ENCODE results near the gene LRRN4CL.
"Not testable (repeated sequence)": the region's sequence is repeated elsewhere in the genome, so short reads cannot be mapped to it uniquely, and the experiment has no call there.

LRRN4CL gene

DNA sequence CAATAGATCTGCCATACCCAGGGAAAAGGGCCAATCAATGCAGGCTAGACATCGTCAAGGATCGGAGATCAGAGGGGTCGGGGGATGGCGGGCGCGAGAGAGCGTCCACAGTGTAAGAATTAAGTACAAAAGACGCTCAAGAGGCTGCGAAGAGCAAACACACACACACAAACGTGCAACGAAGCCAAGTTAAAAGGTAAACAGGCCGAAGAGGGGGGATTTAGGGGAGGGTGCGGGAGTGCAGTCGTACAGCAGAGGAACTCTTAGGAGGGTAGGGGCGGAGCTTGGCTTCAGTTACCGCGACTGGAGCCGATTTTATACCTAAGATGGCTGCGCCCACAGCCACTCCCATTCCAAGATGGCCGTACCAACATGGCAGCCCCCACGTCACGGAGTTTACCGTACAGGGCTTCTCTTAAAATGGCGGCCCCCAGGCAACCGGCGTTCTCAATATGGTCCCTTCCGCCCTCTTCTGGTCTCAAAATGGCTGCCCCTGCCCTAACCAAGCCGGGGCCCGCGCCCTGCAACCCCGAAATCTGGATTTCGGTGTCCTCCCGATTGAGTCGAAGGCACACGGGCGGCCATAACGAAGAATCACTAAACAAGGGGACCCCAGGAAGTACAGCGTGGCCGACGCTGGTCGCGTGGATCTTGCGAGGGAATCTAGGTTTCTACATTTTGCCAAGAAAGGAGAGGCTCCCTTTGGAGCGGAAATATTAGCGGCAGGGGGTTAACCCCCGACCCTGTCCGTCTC is 20.1 kb upstream of the LRRN4CL start:
- peak; percentile 91 for DNase-seq (ENCODE audit: low read depth)

DNA sequence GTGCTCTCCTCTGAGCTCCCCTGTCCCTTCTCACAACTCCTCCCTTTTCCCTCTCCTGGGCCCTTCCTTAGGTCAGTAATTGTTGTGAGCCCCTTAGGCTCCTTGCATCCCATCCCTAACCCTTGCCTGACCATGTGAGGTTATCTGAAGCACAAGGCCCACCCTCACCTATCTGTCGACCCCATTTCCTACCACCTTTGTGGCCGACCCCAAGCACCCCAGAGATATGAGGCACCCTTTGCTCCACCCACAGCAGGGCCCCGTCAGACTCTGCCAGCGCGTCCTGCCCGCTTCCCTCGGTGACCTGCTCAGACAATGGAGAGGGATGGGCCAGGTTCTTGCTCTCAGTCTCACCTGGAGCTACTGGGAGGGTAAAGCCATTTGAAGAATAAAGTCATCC is 19.5 kb upstream of the LRRN4CL start:
- DNase-seq (ENCODE audit: low read depth) = peak; percentile 39

DNA sequence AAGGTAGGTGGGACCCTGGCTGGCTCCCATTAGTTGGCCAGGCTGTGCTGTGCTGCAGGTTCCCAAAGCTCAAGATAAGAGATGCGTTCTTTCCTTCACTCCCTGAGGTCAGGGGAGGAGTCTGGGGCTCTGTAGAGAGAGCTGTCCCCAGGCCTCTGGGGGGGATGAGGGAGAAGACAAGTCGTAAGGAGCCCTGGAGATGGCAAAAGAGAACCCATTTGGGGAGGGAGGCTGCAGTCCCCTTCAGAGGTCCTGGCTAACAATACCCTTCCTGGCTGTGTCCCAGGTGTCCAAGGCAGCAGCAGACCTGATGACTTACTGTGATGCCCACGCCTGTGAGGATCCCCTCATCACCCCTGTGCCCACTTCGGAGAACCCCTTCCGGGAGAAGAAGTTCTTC is 19.1 kb upstream of the LRRN4CL start:
- no peak for DNase-seq (ENCODE audit: low read depth)

DNA sequence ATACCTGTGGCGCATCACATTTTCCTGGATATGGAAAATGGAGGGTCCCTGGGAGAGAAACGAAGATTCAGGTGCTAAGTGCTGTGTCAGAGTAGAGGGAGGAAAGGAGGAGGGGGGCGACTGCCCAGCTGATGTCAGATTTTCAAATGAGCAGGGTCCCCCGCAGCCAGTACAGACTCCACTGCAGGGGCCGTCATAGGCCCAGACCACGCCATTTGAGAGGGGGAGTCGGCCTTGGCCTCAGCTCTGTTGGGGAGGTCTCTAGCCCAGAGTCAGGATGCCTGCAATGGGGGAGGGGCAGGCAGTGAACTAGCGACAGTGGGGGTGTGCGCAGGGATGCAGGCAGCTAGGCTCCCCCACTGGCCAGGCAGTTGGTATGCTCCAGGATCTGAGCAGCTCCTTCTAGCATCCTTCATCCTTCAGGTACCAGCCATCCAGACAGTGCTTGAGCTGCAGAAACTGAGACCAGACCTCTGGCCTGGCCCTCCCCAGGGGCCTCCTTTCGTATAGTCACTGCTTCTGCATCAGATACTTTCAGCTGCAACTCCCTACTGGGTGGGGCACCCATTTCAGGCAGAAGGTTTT is 18.0 kb upstream of the LRRN4CL start, which contains the start of the genes BSCL2 and GNG3:
TSS of gene BSCL2 (minus strand) at position 148 of the 585 bp plus-strand sequence. CDS start 229 bp downstream, outside the sequence.
TSS of gene GNG3 (plus strand) at position 400 of the 585 bp plus-strand sequence. CDS start 620 bp downstream, outside the sequence.
- DNase-seq (ENCODE audit: low read depth) = no peak

DNA sequence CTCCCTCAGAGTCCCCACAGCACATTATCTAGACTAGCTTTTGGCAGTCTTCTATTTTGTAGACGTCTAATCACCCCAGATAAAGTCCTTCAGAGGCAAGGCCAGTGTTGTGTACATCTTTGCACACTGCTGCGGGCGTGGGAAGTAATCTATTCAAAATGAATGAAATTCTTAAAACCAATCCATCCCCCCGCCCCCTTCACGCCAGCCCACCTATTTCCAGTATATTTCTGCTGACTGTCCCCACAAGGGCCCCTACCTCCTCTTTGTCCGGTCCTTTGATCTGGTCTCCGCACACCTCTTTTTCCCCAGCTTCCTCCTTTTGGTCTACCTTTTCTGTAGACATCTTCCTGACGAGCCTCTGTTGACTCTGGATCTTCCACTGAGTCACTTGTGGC is 17.5 kb upstream of the LRRN4CL start:
- no peak for DNase-seq (ENCODE audit: low read depth)

DNA sequence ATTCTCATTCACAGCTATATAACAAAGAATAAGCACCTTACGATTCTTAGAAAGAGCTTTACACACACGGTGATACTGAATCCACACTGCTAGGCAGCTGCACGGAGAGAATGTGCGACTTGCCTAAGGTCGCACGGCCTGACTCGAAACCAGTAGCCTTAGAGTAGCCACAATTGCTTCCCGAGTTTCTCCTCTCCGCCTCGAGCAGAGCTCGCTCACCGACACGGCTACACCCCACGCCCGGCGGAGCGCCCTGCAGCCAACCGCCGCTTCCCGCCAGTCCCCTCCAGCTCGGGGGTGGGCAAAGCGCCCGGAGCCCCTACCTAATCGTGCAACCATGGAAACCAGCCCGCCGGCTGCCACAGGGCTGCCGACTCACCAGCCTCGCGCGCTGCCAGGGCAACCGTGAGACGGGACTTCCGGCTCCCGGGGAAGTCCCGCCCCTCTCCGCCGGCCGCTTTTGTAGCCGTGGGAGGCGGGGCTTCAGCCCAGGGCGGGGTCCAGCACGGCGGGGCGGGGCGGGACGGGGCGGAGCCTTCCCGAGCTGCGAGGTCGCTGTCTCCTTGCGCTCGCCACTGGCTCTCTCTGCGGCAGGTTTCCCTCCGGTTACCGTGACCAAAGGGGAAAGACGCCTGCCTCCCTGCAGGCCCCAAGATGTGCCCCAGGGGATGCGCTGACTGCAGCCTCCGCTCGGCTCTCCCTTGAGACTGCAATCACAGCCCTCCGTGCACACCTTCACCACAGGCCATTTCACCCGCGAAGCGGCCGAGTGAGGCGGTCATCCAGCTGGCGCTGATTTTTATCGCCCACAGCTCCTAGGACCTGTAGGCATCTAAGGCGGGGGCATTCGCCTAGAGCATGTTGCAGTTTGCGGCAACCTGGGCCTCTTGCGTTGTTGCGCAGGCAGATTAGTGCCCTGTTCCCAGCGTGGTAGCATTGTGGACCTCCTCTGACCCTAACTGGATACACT is 16.8 kb upstream of the LRRN4CL start:
- peak; percentile 94 for DNase-seq (ENCODE audit: low read depth)

DNA sequence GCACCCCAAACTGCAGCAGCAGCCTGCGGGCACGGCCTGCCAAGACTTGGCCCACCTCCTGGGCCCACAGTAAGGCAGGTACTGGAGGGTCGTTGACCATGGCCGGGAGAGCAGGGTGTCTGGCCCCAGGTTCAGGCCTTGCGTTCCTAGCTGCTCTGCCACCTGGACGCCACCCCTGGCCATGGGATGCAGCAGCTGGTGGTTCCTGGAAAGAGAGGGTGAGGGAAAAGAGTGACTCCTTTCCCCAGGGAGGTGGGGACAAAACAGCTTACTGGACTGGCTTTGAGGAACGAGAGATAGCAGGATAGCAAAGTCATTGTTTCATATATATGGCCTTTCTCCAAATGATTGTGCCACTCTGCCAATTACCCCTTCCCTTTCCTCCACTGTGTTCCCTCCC is 16.1 kb upstream of the LRRN4CL start:
- no peak for DNase-seq (ENCODE audit: low read depth)

DNA sequence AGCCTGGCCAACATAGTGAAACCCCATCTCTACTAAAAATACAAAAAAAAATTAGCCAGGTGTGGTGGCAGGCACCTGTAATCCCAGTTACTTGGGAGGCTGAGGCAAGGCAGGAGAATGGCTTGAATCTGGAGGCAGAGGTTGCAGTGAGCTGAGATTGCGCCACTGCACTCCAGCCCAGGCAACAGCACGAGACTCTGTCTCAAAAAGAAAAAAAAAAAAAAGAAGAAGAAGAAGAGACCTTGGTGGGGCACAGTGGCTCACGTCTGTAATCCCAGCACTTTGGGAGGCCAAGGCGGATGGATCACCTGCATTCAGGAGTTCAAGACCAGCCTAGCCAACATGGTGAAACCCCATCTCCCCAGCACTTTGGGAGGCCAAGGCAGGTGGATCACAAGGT is 14.6 kb upstream of the LRRN4CL start:
- DNase-seq (ENCODE audit: low read depth) = not testable (repeated sequence)

DNA sequence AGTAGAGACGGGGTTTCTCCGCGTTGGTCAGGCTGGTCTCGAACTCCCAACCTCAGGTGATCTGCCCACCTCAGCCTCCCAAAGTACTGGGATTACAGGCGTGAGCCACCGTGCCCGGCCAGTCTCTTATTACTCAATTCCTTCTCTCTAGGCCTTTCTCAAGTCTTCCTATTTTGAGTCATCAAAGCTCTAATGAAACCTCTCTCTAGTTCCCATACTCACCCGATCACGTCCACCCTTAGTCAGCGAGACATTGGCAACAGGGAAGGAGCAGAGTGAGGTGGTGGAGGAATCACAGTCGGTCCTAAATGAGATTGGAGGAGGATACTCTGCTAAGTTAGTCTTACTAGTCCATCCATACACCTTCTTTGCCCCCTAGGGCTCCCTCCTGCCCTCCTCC is 12.9 kb upstream of the LRRN4CL start:
- DNase-seq (ENCODE audit: low read depth) = no peak

DNA sequence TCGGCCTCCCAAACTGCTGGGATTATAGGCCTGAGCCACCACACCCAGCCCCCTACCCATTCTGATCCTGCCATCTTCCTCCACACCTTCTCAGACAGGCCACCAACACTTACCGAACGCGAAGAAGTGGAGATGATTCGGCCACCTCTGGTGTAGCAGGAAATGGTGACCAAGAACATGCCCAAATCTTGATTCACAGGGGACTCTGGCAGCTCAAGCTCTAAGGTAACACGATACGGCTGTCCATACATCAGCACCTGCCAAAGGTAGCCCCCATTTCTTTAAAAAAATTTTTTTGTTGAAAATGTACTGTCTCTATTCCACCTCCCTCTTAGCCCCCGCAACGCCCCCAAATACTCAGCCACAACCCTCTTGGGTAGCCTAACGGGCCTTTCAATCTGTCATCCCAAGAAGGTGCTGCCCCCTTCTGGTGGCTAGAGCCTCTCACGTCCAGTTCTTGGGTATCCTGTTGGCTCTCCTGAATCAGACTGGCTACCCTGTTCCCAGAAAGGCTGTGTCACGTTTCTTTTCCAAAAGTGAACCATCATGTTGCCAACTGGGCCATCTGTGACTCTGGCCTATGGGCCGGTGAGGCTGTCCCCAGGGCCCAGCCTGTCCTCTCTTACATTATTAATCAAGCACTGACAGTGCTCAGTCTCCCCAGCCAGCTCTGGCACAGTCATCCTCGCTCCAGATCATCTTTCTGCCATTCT is 5.3 kb upstream of the LRRN4CL start:
- DNase-seq (ENCODE audit: low read depth) = peak; percentile 72

DNA sequence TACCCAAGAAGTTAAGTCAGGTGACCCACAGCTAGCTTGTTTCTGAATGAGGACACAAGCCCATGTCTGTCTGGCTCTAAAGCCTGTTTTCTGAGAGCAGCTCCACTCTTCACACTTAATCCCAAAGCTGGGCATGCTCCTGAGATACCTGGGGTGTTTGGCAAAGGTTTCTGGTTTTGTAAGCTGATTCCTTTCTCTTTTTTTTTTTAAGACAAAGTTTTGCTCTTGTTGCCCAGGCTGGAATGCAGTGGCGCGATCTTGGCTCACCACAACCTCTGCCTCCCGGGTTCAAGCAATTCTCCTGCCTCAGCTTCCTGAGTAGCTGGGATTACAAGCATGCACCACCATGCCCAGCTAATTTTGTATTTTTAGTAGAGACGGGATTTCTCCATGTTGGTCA is 4.3 kb upstream of the LRRN4CL start:
- not testable (repeated sequence) for DNase-seq (ENCODE audit: low read depth)

DNA sequence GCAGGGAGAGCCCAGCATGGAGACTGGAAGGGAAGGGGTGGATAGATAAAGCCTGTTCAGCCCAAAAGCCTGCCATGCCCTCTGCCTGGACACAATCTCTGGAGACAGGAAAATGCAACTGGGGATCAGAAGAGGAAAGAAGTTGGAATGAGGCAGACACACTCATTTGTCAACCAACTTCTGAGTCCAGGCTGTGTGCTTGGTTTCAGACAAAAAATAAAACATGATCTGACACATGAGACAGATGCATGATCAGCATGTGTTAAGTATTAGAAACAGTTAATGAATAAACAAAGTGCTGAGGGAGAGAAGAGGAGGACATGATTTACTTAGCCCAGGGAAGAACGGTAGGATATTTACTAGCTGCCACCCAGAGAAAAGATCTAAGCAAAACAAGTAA is 839 bp downstream of the LRRN4CL start:
- no peak for DNase-seq (ENCODE audit: low read depth)

DNA sequence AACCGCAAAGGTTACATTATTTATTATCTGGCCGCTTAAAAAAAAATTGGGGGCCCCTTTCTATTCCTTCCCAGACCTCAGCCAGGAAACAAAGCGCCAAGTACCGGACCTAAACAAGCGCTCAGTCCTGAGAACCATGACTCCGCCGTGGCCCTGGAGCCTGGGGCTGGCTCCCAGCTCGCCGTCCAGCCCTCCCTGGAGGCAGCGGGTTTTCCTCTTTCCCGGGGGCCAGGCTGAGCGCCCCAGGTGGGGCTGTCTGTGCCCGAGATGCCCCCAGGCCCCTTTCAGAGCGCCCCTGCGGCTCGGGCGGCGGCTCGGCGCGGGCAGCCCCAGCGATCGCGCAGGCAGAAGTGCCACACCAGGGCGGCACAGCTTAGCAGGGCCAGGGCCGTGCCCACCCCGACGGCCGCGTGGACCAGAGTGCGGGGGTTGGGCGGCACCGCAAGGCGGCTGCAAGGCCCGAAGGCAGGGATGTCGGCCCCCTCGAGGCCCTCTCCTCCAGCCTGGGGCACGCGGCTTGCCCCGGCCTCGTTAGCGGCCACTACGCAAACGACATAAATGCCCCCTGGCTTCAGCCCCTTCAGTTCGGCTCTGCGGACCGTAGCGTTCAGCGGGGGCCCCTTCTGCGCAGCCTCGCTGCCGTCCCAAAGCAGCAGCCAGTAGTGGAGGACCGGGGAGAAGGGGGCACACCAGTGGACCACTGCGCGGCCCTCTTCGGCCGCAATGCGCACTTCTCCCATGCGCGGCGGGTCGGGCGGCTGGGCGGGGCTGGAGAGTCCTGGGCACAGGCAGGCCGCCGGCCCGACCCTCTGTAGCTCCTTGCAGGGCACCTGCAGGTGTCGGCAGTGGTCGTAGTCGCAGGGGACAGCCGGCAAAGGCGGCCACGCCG is 1.6 kb downstream of the LRRN4CL start:
- no peak for DNase-seq (ENCODE audit: low read depth)

DNA sequence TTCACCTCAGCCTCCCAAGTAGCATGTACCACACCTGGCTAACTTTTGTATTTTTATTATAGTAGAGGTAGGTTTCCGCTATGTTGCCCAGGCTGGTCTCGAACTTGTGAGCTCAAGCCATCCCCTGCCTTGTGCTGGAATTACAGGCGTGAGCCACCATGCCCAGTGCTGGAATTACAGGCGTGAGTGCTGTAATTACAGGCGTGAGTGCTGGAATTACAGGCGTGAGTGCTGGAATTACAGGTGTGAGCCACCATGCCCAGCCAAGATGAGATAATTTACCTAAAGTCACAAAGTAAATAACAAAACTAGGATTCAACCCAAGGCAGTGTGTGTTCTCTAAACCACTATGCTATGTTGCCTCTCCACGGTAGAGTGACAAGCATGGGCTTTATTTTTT is 6.8 kb downstream of the LRRN4CL start:
- DNase-seq (ENCODE audit: low read depth) = no peak

DNA sequence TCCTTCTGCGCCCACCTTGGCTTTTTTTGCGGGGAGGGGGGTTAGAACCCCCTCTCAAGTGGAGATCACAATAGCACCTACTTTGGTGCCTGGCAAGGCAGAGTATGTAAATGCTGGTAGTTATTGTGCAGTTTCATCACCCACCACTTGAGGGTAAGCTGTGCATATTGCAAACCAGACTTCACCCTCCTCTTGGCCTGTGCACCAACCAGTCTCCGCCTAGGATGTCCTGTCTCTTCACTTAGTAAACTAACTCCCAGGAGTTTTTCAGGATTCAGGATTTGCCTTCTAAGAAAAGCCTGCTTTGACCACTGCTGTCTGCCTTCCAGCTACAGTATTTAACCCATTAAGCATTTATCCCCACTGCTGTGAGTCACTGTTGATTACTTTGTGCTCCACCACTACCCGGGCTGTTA is 8.5 kb downstream of the LRRN4CL start:
- DNase-seq (ENCODE audit: low read depth) = peak; percentile 14

DNA sequence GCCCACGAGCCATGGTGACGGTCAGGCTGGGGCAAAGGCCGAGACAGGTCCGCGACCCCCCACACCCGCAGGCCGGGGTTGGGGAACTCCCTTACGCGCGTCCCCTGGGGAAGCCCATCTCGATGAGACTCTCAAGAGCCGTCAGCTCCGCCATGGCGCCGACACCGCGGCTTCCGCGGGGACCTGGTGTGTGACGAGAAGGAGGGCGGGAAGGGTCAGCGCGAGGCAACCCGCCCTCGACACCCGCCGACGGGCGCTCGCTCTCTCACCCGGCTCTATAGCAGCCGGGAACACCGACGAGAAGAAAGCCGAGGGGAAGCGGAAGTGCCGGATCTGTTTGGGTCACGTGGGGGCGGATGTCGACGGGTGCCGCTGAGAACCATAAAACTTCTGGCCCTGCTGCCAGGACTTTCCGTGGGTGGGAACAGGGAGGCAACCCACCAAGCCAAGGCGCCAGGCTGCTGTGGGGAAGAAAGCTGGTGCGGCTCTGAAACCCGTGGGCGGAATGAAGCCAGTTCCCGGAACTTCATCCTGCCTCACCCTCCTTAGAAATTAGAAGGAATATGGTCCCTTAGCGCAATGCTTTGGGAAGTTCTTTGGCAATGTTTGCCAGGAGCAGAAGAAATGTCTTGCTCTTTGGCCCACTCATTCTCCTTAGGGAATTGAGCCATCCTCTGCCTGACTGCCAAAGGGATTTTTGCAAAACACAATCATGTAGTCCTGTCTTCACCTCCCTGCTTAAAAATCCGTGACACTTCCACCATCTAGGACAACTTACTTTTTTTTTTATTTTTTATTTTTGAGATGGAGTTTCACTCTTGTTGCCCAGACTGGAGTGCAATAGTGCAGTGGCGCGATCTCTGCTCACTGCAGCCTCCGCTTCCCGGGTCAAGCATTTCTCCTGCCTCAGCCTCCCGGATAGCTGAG is 10.3 kb downstream of the LRRN4CL start, which contains the start of gene UBXN1:
TSS of gene UBXN1 (minus strand) at position 304 of the 927 bp plus-strand sequence. CDS start at position 154, 150 bp downstream.
- peak; percentile 73 for DNase-seq (ENCODE audit: low read depth)

DNA sequence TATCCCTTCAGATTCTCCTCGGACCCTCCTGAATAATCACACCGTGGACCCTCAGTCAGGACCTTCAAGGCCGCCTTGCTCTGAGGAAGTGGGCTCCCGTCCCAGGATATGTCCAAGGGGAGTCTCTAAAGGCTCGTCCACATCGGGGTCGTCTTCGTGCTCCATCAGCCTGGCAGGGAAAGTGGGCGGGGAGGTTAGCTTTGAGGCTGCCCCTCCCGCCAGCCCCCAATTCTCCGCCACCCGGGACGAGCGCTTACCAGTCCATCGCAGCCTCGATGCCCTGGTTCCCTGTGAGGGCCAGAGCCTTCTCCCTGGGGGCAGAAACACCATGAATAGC is 10.9 kb downstream of the LRRN4CL start:
- DNase-seq (ENCODE audit: low read depth) = no peak

DNA sequence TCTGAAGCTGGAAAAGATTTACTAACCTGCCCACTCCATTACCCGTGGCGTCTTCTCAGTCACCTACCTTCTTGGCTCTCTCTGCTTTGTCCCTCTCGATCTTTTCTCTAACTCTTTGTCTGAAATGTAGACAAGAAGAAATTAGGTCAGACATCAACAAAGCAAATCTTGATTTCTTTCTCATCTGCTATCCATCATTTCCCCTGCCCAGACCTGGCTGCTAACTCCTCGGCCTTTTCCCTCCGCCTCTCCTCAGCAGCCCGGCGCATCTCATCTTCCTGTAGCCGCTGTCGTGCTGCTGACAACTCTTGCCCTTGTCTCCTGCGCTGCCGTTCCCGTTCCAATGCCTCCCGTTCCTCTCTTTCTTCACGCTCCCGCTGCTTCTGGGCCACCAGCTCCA is 11.6 kb downstream of the LRRN4CL start:
- no peak for DNase-seq (ENCODE audit: low read depth)

DNA sequence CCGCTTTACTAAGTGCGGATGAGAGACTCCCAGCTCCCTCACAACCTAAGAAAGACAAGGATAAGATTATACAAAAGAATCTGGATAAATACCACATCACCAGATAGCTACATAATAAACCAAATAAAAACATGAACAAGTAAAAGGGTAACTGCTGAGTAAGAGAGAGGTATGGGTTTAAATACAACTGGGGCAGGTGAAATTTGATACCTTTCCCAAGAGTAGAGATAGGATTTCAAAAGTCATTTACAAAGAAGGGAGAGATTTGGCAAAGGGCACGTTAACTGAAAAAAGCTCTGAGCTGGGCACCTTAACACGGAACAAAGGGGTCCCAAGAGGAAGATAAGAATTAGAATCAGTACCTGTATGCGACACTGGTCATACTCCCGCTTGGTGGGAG is 12.2 kb downstream of the LRRN4CL start:
- DNase-seq (ENCODE audit: low read depth) = no peak

DNA sequence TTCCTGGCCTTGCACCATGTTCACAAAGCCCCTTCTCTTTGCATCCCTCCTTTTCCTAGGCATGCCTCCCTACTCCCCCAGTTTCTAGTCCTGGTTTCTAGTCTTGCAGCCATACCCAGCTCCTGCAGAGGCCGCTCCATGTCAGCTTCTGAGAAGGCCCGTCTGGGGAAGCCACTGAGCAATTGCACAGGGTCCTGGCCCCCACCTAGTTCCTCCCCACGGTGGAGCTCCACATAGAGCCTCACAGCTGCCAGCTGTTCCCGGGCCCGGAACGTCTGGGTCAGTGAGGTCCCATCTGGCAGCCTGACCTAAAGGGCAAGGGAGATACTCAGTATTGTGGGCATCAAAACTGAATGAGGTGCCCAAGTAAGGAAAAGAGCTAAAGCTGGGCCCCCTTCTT is 12.6 kb downstream of the LRRN4CL start:
- DNase-seq (ENCODE audit: low read depth) = no peak
